Activated CD8-positive, alpha-beta T cell treated with anti-CD3 and anti-CD28 coated beads for 36 hours (primary cell): ENCODE results near the gene FKBP1B. TPM values are rescaled to one million over a fixed set of nuclear protein-coding genes. Genes with fewer than 3 reads are reported as not detected.
"Not testable (repeated sequence)": the region's sequence is repeated elsewhere in the genome, so short reads cannot be mapped to it uniquely, and the experiment has no call there.

Experiments
- ATAC-seq: fragments of 200-7000 bp; cut with Tn5 transposase; one replicate; pipeline ENCODE4 v1.10.0; 2021; ENCODE audit warnings: mild to moderate bottlenecking, moderate library complexity
- CTCF ChIA-PET: fragments of 350-600 bp; sonication (Branson Sonifier 250); formaldehyde crosslinking; loops from one replicate; lab custom pipeline; 2021; ENCODE audit warnings: antibody characterized with exemption; lab: Charles Lee
- POLR2A ChIA-PET: fragments of 350-600 bp; sonication (Branson Sonifier 250); formaldehyde crosslinking; loops from one replicate; lab custom pipeline; 2021; ENCODE audit warnings: antibody characterized with exemption; lab: Charles Lee
- DNase-seq: peaks from one replicate; pipeline ENCODE4 v3.0.0-alpha.2; 2020
- H3K27ac Mint-ChIP-seq: one replicate; pipeline ENCODE4 v1.8.0; 2021; ENCODE audit warnings: mild to moderate bottlenecking, mixed read lengths
- H3K27me3 Mint-ChIP-seq: one replicate; pipeline ENCODE4 v1.8.0; 2021; ENCODE audit warnings: mixed read lengths
- H3K36me3 Mint-ChIP-seq: one replicate; pipeline ENCODE4 v1.8.0; 2021; ENCODE audit warnings: low read depth, mixed read lengths
- H3K4me1 Mint-ChIP-seq: one replicate; pipeline ENCODE4 v1.8.0; 2021; ENCODE audit warnings: low read depth, mixed read lengths
- H3K4me3 Mint-ChIP-seq: one replicate; pipeline ENCODE4 v1.8.0; 2021; ENCODE audit warnings: mild to moderate bottlenecking, moderate library complexity, mixed read lengths
- H3K9me3 Mint-ChIP-seq: one replicate; pipeline ENCODE4 v1.8.0; 2021; ENCODE audit warnings: mixed read lengths
- intact Hi-C: fragments of 100-400 bp; cut with micrococcal nuclease; formaldehyde crosslinking; loops from one replicate; pipeline ENCODE4 v1.10.0; 2022
- total RNA-seq, 2 experiments: library from RNA; stranded (reverse); gene quantifications; one replicate each; pipeline ENCODE4 v1.2.3, GENCODE V29; 2021
- TF ChIP-seq, protein P1 (sequence below): fragments of 200-600 bp; IDR thresholded peaks from one replicate; pipeline ENCODE4 v1.8.0; 2022; ENCODE audit warnings: antibody characterized with exemption, mild to moderate bottlenecking

The FKBP1B gene
- total RNA-seq, 2 experiments from 2014 or later, result 1.3 to 1.7 TPM

DNA sequence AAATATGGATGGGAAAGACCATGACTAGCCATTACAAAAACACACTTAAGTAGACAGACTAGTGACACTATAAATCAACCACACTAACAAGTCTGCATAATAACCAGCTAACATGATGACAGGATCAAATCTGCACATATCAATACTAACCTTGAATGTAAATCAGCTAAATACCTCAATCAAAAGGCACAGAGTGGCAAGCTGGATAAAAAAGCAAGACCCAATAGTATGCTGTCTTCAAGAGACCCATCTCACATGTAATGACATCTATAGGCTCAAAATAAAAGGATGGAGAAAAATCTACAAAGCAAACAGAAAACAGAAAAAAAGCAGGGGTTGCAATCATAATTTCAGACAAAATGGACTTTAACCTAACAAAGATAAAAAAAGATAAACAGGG is 57.2 kb downstream of the FKBP1B start:
- CTCF ChIA-PET, result interaction anchor here (0.6 to 2.2 kb wide), 2 partner anchors 14 to 23 kb away, joined by 4 to 8 read pairs; partner anchors contain the start of gene TP53I3
- H3K4me1 Mint-ChIP-seq, result no peaks in the 10 kb centered on the region

DNA sequence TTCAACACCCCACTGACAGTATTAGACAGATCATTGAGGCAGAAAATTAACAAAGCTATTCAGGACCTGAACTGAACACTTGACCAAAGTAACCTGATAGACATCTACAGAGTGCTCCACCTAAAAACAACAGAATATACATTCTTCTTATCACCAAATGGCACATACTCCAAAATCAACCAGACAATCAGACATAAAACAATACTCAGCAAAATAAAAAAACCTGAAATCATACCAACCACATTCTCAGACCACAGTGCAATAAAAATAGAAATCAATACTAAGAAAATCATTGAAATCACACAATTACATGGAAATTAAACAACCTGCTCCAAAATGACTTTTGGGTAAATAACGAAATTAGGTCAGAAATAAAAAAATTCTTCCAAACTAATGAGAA is 57.8 kb downstream of the FKBP1B start:
- ChIA-PET CTCF (interaction anchor here (2.2 kb wide), 1 partner anchor 23 kb away, joined by 8 read pairs; the partner anchor contains the start of gene TP53I3), POLR2A (interaction anchor here (0.6 kb wide), 1 partner anchor 275 kb away, joined by 3 read pairs; no protein-coding TSS in a partner anchor)
- peaks cover 21% of the 10 kb centered on the region for H3K9me3 Mint-ChIP-seq
- no peak for DNase-seq
- H3K4me1 Mint-ChIP-seq, result no peaks in the 10 kb centered on the region
- peaks cover 2% of the 10 kb centered on the region for H3K36me3 Mint-ChIP-seq
- no peaks in the 10 kb centered on the region for H3K27me3 Mint-ChIP-seq
- no peak overlapping the region for H3K4me3 Mint-ChIP-seq
- intact Hi-C loops, result no loop called here
- H3K27ac Mint-ChIP-seq, result no peak overlapping the region
- no peak for ATAC-seq
- TF ChIP-seq, protein P1, sequence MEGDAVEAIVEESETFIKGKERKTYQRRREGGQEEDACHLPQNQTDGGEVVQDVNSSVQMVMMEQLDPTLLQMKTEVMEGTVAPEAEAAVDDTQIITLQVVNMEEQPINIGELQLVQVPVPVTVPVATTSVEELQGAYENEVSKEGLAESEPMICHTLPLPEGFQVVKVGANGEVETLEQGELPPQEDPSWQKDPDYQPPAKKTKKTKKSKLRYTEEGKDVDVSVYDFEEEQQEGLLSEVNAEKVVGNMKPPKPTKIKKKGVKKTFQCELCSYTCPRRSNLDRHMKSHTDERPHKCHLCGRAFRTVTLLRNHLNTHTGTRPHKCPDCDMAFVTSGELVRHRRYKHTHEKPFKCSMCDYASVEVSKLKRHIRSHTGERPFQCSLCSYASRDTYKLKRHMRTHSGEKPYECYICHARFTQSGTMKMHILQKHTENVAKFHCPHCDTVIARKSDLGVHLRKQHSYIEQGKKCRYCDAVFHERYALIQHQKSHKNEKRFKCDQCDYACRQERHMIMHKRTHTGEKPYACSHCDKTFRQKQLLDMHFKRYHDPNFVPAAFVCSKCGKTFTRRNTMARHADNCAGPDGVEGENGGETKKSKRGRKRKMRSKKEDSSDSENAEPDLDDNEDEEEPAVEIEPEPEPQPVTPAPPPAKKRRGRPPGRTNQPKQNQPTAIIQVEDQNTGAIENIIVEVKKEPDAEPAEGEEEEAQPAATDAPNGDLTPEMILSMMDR, result no peak

More for the DNA sequence above, 57.2 kb downstream of the FKBP1B start:
- intact Hi-C loops, result no loop called here
- POLR2A ChIA-PET, result no interaction called here
- DNase-seq (no peak), ATAC-seq (no peak)
- H3K9me3 Mint-ChIP-seq, result peaks cover 21% of the 10 kb centered on the region
- no peak overlapping the region for H3K27ac Mint-ChIP-seq
- no peaks in the 10 kb centered on the region for H3K27me3 Mint-ChIP-seq
- TF ChIP-seq, protein P1, result no peak
- no peak overlapping the region for H3K4me3 Mint-ChIP-seq
- peaks cover 3% of the 10 kb centered on the region for H3K36me3 Mint-ChIP-seq

DNA sequence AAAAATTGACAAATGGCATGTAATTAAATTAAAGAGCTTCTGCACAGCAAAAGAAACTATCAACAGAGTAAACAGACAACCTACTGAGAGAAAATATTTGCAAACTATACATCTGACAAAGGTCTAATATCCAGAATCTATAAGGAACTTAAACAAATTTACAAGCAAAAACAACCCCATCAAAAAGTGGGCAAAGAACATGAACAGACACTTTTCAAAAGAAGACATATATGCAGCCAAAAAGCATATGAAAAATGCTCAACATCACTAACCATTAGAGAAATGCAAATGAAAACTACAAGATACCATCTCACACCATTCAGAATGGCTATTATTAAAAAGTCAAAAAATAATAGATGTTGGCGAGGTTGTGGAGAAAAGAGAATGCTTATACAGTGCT is 59.9 kb downstream of the FKBP1B start:
- intact Hi-C loops, H3K27me3 Mint-ChIP-seq, H3K4me1 Mint-ChIP-seq, H3K27ac Mint-ChIP-seq, H3K36me3 Mint-ChIP-seq, ATAC-seq, DNase-seq, H3K4me3 Mint-ChIP-seq, POLR2A ChIA-PET: not testable (repeated sequence)
- CTCF ChIA-PET, result interaction anchor here (1.2 kb wide), 1 partner anchor 25 kb away, joined by 3 read pairs; the partner anchor contains the start of gene TP53I3
- H3K9me3 Mint-ChIP-seq, result peaks cover 21% of the 10 kb centered on the region

DNA sequence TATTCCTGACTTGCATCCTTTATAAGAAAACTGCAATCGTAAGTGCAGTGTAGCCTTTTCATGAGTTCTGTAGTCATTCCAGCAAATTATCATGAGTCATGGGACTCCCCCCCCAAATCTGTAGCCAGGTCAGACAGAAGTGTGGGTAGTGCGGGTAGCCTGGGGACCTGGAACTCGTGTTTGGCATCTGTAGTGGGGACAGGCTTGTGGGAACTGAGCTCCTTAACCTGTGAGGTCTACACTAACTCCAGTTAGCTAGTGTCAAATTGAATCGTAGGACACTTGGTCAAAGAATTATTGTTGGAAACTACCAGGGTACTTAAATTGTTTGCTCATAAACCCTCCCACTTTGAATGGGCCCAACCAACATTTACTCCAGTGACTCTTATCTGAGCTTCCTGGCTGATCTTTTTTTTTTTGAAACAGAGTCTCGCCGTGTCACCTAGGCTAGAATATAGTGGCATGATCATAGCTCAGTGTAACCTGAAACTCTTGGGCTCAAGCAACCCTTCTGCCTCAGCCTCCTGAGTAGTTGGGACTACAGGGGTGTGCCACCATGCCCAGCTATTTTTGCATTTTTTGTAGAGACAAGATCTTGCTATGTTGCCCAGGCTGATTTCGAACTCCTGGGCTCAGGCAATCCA is 61.2 kb downstream of the FKBP1B start:
- H3K9me3 Mint-ChIP-seq, result peaks cover 21% of the 10 kb centered on the region
- POLR2A ChIA-PET, result interaction anchor here (1.2 to 1.4 kb wide), 2 partner anchors 9 to 11 kb away, joined by 3 to 6 read pairs; no protein-coding TSS in a partner anchor
- intact Hi-C loops, result no loop called here
- CTCF ChIA-PET, result interaction anchor here (0.6 to 2.9 kb wide), 3 partner anchors 12 to 134 kb away, joined by 3 to 9 read pairs (median 4); partner anchors contain the start of gene TP53I3
- no peak overlapping the region for H3K4me3 Mint-ChIP-seq
- peaks cover 2% of the 10 kb centered on the region for H3K36me3 Mint-ChIP-seq
- H3K27me3 Mint-ChIP-seq, result no peaks in the 10 kb centered on the region
- no peak for ATAC-seq
- H3K4me1 Mint-ChIP-seq, result no peaks in the 10 kb centered on the region
- no peak overlapping the region for H3K27ac Mint-ChIP-seq
- TF ChIP-seq, protein P1, result no peak
- no peak for DNase-seq

DNA sequence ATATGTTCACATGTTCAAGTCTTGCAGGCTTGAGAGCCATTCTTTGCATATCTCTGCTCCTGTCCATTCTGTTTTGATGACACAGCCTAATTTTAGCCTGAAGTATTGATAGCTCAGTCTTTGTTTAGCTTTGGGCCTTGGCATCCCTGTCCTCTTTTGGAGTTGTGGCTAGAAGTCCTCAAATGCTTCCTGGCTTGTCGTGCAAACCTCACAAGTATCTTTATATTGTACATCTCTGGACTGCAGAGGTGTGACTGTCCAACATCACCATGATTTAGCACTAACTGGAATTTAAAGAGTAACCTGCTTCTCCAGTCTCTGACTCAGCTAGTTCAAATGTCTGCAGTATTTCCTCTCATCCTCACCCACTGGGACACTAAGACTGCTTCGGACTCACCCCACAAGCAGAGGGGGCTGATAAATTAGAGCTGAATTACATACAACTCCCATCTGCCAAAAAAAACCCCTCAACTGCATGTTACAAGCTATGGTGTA is 61.9 kb downstream of the FKBP1B start:
- no peak for DNase-seq

More for the DNA sequence above, 61.9 kb downstream of the FKBP1B start:
- Mint-ChIP-seq H3K4me1 (no peaks in the 10 kb centered on the region), H3K36me3 (peaks cover 2% of the 10 kb centered on the region), H3K4me3 (no peak overlapping the region), H3K27me3 (no peaks in the 10 kb centered on the region), H3K9me3 (peaks cover 21% of the 10 kb centered on the region), H3K27ac (no peak overlapping the region)
- CTCF ChIA-PET, result interaction anchor here (0.6 to 2.9 kb wide), 4 partner anchors 11 to 1797 kb away, joined by 3 to 9 read pairs (median 4); partner anchors contain the start of gene TP53I3
- TF ChIP-seq, protein P1, result no peak
- no peak for ATAC-seq
- intact Hi-C loops, result no loop called here
- POLR2A ChIA-PET, result interaction anchor here (1.2 to 1.4 kb wide), 2 partner anchors 10 to 11 kb away, joined by 3 to 6 read pairs; no protein-coding TSS in a partner anchor

Other genes with a start within 250 kb of the FKBP1B start
- gene ATAD2B, start 122.6 kb upstream of the FKBP1B start, total RNA-seq, result 10 to 100 TPM; 12.5 to 13.2 TPM
- gene UBXN2A, start 109.3 kb upstream of the FKBP1B start, total RNA-seq, result 10 to 100 TPM; 11.1 to 11.2 TPM
- gene MFSD2B, start 39.7 kb upstream of the FKBP1B start, total RNA-seq, result under 1 TPM; 0.25 to 0.32 TPM
- gene WDCP, start 2.4 kb upstream of the FKBP1B start, total RNA-seq, result 10 to 100 TPM; 20.2 to 23.0 TPM
- gene SF3B6, start 26.6 kb downstream of the FKBP1B start, total RNA-seq, result 100 to 1,000 TPM; 141 to 144 TPM
- gene TP53I3, start 35.1 kb downstream of the FKBP1B start, total RNA-seq, result 1 to 10 TPM; 1.8 to 2.6 TPM
- not detected for gene PFN4, start 73.6 kb downstream of the FKBP1B start, total RNA-seq
- gene FAM228B, start 73.7 kb downstream of the FKBP1B start, total RNA-seq, result 1 to 10 TPM; 4.5 to 5.7 TPM
- gene FAM228A, start 125.3 kb downstream of the FKBP1B start, total RNA-seq, result not detected